ENCODE results near the gene HOXA3.
A peak's percentile ranks its signal among the peaks of the same experiment; 100 is the strongest.

Gene HOXA3

DNA sequence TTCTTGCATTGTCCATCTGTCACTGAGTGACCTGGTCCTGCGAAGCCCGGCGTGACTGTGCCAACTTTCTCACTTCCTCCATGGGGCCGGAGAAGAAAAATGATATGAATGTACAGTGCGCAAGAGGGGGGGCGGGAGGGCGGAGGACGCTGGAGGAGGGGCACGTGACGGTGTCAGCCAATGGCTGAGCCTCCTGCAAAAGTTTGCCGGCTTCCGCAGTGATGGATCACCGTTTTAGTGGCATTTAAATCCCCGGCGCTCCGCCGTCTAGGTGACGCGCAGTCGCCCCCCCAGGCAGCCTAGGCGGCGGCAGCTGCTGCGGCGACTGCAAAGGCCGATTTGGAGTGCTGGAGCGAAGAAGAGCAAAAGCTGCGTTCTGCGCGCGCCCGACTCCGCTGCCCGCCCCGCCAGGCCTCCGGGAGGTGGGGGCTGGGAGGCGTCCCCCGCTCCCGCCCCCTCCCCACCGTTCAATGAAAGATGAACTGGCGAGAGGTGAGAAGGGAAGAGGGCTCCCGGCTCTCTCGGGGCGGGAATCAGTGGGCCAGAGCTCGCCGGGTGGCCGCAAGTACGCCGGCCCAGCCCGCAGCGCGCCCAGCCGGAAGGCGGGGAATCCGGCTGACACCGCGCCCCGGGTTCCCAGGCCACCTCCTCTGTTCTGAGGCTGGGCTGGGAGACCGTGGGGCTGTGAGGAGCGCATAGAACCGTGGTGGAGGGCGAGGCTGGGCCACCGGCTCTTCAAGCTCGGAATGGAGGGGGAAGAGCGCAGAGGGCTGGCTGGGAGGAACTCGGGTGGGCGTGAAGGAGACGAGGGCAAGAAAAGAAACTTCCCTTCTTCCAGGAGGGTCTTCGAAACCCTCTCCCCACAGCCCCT, 56.3 kb downstream of the HOXA3 start, which contains the start of gene HOXA1:
HOXA1 (minus strand) TSS at position 104 of the 871 bp plus-strand sequence; CDS start at position 16, 88 bp downstream.
- DNase-seq = peak in 23 of 42 donors; percentile 10 to 51 (median 29)
- intact Hi-C loops (cut with DNase I) = no loop called here

GRCh38 chr7:27095050-27095896, 57.1 kb downstream of the HOXA3 start:
- no peak for DNase-seq
- intact Hi-C loops (cut with DNase I) = no loop called here

- intact Hi-C loops (cut with DNase I) = no loop called here
- DNase-seq = no peak
These were observed 57.9 kb downstream of the HOXA3 start for GRCh38 chr7:27094304-27095049.

- intact Hi-C loops (cut with DNase I) = no loop called here
- no peak for DNase-seq
These were observed 59.0 kb downstream of the HOXA3 start for GRCh38 chr7:27093184-27093895.

DNA sequence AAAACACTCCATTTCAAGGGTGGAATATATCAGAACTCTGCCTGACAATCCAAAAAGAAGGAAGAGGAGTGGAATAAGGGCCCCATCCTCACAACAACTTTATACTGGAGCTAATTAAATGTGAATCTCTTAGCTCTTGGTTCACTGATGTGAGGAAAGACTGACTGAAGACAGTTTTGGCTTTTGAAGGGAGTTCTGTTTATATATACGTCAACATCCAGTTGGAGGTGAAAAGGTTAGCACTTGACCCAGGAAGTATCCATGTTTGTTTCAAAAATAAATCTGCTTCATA, 59.6 kb downstream of the HOXA3 start:
- no peak for DNase-seq
- intact Hi-C loops (cut with DNase I) = no loop called here

DNA sequence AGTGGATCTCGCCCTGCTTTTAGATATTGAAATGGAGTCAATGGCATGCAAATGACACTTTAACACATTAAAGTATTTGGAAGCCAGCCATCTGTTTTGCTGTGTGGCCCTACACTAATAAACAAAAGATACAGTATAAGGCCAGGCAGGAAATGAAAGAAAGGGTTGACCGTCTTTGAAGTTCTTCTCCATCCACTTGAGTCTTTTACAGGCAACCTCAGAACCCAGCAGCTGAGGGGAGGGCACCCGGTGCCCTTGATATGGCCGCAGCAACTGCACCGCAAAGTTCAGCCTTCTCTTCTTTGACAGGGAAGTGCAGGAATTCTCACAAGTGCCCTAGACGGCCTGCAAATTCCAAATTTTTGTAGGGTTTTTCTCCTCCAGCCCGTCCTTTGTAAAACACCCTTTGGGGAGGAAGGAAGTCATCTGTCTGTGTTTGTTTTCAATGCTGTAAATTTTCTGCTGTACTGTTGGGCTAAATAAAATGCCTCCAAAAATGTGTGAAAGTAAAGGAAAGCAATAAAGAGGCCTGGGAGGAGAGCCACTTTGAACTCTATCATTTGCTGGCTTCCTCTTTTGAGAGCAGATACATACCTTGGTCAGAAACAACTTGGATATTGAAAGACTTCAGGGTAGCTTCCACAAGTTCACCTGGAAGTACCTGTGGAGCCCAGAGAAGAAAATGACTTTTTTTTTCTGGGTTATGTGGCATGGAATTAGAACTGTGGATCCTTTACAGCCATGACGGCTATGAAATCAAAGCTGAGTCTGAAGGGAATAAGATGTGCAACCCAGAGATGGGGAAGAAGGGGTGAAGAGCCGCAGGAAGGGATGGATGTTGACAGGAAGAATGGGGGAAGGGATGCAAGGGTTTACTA, 60.2 kb downstream of the HOXA3 start:
- intact Hi-C loops (cut with DNase I) = no loop called here
- no peak for DNase-seq

DNA sequence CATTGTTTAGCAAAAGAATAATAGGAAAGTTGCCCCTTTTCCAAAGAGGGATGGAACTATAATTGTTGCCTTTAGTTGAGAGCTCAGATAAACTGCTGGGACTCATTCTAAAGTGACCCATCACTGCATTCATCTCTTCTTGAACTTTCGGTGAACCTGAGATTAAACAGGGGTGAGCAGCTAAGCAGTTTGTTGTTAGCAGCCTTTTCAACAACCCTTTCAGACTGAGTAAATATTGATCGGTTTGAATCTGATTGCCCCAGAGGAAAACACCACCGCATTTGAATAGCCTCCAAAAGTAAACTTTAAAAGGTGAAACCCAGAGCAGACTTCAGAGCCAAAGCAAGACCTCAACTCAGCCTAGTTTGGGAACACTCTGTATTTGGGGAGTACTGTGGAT, 61.3 kb downstream of the HOXA3 start:
- DNase-seq = no peak
- intact Hi-C loops (cut with DNase I) = no loop called here

GRCh38 chr7:27088002-27088922, 64.1 kb downstream of the HOXA3 start:
- intact Hi-C loops (cut with DNase I) = no loop called here
- no peak for DNase-seq

- intact Hi-C loops (cut with DNase I) = no loop called here
- DNase-seq = no peak
These were observed 68.7 kb downstream of the HOXA3 start for GRCh38 chr7:27083646-27084045.

- no peak for DNase-seq
- intact Hi-C loops (cut with DNase I) = no loop called here
These were observed 70.2 kb downstream of the HOXA3 start for GRCh38 chr7:27082171-27082570.

DNA sequence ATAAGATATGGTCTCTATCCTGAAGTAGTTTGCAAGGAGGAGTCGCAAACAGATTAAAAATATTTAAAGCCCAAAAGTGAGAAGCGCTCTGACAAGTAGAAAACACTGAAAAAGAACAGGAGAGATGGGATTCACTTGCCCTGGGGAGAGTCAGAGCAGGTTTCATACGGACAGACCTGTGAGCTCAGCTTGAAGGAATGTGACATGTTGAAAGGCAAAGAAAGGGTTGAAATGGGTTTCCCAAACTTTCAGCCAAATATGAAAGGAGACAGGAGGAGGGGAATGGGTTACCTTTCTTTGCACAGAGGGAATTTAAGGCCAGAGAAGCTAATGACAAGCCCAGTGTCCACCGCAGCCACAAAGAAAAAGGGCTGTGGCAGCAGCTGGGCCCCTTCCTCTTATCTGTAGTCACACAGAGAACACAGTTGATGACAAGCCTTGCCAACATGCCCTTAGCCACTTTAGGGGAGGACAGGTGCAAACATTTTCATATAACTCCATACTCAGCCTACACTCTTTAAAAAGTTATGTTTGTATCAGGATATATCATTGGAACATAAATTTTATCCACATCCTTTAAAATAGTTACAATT, 71.4 kb downstream of the HOXA3 start:
- DNase-seq = no peak

DNA sequence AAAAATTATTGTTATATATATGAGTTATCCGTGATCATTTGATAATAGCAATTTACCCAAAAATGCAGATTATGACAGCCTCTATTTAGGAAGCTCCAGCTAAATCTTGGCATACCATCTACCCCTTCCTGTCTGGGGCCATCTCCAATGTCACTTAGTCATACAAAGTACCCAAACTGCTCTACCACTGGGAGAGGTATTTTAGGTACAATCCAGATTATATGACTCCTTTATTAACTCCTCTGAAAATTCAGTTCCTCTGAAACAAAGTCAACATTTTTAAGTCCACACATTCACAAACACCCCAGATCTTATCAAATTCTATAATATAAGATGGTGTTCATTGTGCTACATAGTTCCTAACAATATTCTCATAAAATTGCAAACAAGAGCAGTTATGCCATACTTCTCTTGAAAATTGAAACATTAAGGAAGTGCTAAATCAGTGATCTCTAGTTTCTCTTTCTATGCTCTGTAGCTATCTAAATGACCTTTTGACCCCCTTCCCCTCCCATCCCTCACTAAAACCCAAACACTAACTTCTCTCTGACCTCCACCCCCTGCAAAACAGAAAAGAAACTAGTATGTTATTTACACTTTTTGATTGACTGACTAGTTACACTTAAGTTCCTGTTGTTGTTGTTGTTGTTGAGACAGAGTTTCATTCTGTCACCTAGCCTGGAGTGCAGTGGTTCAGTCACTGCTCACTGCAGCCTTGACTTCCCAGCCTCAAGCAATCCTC, 73.0 kb downstream of the HOXA3 start:
- no peak for DNase-seq
- intact Hi-C loops (cut with DNase I) = no loop called here

More for the DNA sequence above, 71.4 kb downstream of the HOXA3 start:
- intact Hi-C loops (cut with DNase I) = no loop called here

DNA sequence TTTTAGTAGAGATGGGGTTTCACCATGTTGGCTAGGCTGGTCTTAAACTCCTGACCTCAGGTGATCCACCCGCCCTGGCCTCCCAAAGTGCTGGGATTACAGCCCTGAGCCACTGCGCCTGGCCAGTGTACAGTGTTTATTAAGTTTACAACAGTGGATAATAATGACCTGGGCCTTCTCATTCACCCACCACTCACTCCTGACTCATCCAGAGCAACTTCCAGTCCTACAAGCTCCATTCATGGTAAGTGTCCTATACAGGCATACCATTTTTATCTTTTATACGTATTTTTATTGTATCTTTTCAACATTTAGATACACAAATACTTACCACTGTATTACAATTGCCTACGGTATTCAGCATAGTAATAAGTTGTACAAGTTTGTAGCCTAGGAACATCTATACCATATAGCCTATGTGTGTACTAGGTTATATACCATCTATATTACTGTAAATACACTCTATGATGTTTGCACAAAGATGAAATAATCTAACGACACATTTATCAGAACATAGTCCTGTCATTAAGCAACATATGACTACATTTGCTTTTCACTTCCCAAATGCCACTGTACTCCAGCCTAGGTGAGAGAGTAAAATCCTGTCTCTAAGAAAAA, 73.7 kb downstream of the HOXA3 start:
- no peak for DNase-seq
- intact Hi-C loops (cut with DNase I) = no loop called here

- intact Hi-C loops (cut with DNase I) = no loop called here
- no peak for DNase-seq
These were observed 79.3 kb downstream of the HOXA3 start for GRCh38 chr7:27073076-27073475.

- no peak for DNase-seq
- intact Hi-C loops (cut with DNase I) = no loop called here
These were observed 80.6 kb downstream of the HOXA3 start for GRCh38 chr7:27071622-27072390.

All from head of caudate nucleus (tissue), 42 donors.